ENCODE results near the gene HS3ST4.

- TF ChIP-seq ZNF274 (IDR thresholded peaks at IDR 0.05; ENCODE audit: low read depth, low read length) (no peak), YY1 (IDR thresholded peaks at IDR 0.05; ENCODE audit: insufficient read depth, insufficient read length) (no peak), SUZ12 (IDR thresholded peaks at IDR 0.05; ENCODE audit: extremely low read depth, insufficient read depth, insufficient read length) (no peak)
Measured at GRCh38 chr16:25751230-25751835, 59.6 kb downstream of the HS3ST4 start.

Measured in NT2/D1 (cell line).